GM12864 (cell line): ENCODE measurements around the gene AHDC1.
A peak's percentile ranks its signal among the peaks of the same experiment; 100 is the strongest.

ENCODE experiments used
- DNase-seq: peaks from one replicate; pipeline ENCODE4 v3.0.0-alpha.2; 2011; ENCODE audit warnings: low read depth
- H3K4me3 ChIP-seq: 2 replicates; pipeline ENCODE4 v1.5.1; 2011; ENCODE audit warnings: mild to moderate bottlenecking, low read depth, low read length, control low read depth
- CTCF ChIP-seq: IDR thresholded peaks from 2 replicates; pipeline ENCODE4 v1.5.1; 2011; ENCODE audit warnings: low read depth, mild to moderate bottlenecking, moderate library complexity, low read length, control low read depth, inconsistent platforms; ENCODE audit errors: missing control alignments

Gene AHDC1

GRCh38 chr1:27570784-27571183 is 33.2 kb downstream of the AHDC1 start:
- no peak for DNase-seq
- TF ChIP-seq CTCF, result no peak
- no peak overlapping the region for H3K4me3 ChIP-seq

GRCh38 chr1:27570356-27570755 is 33.6 kb downstream of the AHDC1 start:
- no peak for DNase-seq
- no peak overlapping the region for H3K4me3 ChIP-seq
- no peak for TF ChIP-seq CTCF

GRCh38 chr1:27569506-27570291 is 34.2 kb downstream of the AHDC1 start:
- no peak overlapping the region for H3K4me3 ChIP-seq
- no peak for TF ChIP-seq CTCF
- no peak for DNase-seq

GRCh38 chr1:27569088-27569460 is 34.9 kb downstream of the AHDC1 start:
- DNase-seq, result no peak
- TF ChIP-seq CTCF, result no peak
- no peak overlapping the region for H3K4me3 ChIP-seq

- peak; percentile 69 for DNase-seq
- peak overlapping the region; percentile 37 for H3K4me3 ChIP-seq
- TF ChIP-seq CTCF, result peak; percentile 59
Measured at GRCh38 chr1:27568300-27569087, 35.5 kb downstream of the AHDC1 start.

GRCh38 chr1:27567971-27568299 is 36.0 kb downstream of the AHDC1 start:
- TF ChIP-seq CTCF, result no peak
- no peak for DNase-seq
- peak overlapping the region; percentile 32 for H3K4me3 ChIP-seq
